ENCODE data around the gene PRKCH. TPM values are rescaled to one million over a fixed set of nuclear protein-coding genes. Genes with fewer than 3 reads are reported as not detected.

Gene PRKCH
- total RNA-seq, 1 experiment from 2014 or later = 2.7 TPM

DNA sequence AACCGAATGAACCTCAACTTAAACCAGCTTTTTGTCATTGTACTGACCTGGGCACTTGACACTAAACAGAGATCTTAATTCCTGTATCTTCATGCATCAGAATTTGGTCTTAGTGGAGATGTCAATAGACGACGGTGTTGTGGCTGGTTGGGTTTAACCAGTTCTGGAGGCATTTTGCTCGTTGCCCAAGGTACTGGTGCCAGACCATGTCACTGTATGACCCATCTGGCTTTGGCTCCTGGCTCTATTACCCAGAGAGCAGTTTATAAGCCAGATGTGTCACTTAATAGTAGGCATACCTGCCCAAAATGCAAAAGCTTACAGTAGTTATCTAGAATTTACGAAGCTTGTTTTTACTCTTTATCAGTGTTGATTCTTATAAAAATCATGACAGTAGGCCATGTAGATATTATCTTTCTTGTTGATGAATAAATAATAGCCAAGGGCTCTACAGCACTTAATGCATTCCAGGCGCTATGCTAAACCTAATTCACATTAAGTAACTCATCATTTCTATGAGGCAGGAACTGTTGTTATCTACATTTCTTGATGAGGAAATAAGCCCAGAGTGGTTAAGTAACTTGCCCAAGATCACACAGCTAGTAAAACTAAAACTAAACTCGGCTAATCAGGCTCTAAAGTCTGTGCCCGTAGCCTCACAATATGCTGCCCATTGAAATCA lies 194.2 kb downstream of the PRKCH start:
- no peak overlapping the region for H3K4me3 ChIP-seq (ENCODE audit: low read depth in 2 of 2, low read length in 2 of 2)
- H3K36me3 ChIP-seq (ENCODE audit: control insufficient read depth, insufficient read depth, low read length) = no peaks in the 10 kb centered on the region
- no peaks in the 10 kb centered on the region for H3K9me3 ChIP-seq (ENCODE audit: control insufficient read depth, insufficient read depth, low read depth, low read length)
- TF ChIP-seq POLR2AphosphoS5 (IDR thresholded peaks at IDR 0.05; ENCODE audit: low read depth, low read length) (no peak), SIN3A (IDR thresholded peaks at IDR 0.05; ENCODE audit: borderline replicate concordance, insufficient read depth, low read depth, low read length) (no peak), TCF7L2 (IDR thresholded peaks at IDR 0.05; ENCODE audit: low read depth, low read length) (no peak)
- TF ChIP-seq, protein P1, sequence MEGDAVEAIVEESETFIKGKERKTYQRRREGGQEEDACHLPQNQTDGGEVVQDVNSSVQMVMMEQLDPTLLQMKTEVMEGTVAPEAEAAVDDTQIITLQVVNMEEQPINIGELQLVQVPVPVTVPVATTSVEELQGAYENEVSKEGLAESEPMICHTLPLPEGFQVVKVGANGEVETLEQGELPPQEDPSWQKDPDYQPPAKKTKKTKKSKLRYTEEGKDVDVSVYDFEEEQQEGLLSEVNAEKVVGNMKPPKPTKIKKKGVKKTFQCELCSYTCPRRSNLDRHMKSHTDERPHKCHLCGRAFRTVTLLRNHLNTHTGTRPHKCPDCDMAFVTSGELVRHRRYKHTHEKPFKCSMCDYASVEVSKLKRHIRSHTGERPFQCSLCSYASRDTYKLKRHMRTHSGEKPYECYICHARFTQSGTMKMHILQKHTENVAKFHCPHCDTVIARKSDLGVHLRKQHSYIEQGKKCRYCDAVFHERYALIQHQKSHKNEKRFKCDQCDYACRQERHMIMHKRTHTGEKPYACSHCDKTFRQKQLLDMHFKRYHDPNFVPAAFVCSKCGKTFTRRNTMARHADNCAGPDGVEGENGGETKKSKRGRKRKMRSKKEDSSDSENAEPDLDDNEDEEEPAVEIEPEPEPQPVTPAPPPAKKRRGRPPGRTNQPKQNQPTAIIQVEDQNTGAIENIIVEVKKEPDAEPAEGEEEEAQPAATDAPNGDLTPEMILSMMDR (IDR thresholded peaks at IDR 0.05) = no peak
- TF ChIP-seq, protein P2, sequence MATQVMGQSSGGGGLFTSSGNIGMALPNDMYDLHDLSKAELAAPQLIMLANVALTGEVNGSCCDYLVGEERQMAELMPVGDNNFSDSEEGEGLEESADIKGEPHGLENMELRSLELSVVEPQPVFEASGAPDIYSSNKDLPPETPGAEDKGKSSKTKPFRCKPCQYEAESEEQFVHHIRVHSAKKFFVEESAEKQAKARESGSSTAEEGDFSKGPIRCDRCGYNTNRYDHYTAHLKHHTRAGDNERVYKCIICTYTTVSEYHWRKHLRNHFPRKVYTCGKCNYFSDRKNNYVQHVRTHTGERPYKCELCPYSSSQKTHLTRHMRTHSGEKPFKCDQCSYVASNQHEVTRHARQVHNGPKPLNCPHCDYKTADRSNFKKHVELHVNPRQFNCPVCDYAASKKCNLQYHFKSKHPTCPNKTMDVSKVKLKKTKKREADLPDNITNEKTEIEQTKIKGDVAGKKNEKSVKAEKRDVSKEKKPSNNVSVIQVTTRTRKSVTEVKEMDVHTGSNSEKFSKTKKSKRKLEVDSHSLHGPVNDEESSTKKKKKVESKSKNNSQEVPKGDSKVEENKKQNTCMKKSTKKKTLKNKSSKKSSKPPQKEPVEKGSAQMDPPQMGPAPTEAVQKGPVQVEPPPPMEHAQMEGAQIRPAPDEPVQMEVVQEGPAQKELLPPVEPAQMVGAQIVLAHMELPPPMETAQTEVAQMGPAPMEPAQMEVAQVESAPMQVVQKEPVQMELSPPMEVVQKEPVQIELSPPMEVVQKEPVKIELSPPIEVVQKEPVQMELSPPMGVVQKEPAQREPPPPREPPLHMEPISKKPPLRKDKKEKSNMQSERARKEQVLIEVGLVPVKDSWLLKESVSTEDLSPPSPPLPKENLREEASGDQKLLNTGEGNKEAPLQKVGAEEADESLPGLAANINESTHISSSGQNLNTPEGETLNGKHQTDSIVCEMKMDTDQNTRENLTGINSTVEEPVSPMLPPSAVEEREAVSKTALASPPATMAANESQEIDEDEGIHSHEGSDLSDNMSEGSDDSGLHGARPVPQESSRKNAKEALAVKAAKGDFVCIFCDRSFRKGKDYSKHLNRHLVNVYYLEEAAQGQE (IDR thresholded peaks at IDR 0.05; ENCODE audit: insufficient read depth in 1 of 2, low read depth in 2 of 2, low read length in 1 of 2) = no peak
- no TSS peak for BruUV-seq (replicated peaks)
- no peak for ATAC-seq
- in situ Hi-C loops (cut with HindIII; ENCODE audit: low pct_unique_long_range_greater_than_20kb, low sequenced_read_pairs) (no loop called here), intact Hi-C loops (cut with micrococcal nuclease; ENCODE audit: unreplicated experiment) (no loop called here)
- POLR2A ChIA-PET = no interaction called here
- DNase-seq (ENCODE audit: low read depth, low spot score) = no peak
- no peaks in the 10 kb centered on the region for H3K27me3 ChIP-seq (ENCODE audit: control insufficient read depth, insufficient read depth, low read length)
- CTCF ChIA-PET = no interaction called here
- H3K4me1 ChIP-seq (ENCODE audit: control insufficient read depth, insufficient read depth, low read length) = no peaks in the 10 kb centered on the region
- no peak overlapping the region for H3K27ac ChIP-seq (ENCODE audit: low read length)

DNA sequence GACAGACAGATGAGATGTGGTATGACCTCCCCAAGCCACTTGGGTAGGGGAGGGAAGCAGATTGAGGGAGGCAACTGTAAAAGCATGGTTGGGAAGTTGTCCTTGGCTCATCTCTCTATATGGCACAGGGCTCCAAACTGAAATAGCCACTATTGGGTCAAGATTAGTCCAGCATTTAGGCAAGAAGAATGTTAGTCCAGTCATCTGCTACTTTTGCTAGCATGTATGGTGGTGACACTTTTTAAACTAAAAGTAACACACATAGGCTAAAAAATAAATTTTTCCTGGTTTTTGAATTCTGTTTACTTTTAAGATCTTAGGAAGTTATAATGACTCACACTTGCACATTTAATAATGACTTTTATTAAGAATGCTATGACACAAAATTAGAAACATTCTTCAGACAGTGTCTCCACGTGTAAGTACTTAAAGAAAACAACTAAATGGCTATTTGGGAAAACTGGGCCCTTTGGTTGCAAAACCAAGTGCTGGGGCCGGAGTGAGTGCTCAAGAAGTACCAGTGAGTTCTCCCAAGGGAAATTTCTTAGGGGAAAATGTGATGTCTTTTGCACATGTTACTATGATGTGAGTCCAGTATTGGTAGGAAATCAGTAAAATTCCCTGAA lies 194.9 kb downstream of the PRKCH start:
- no peak for ATAC-seq
- TF ChIP-seq POLR2AphosphoS5 (IDR thresholded peaks at IDR 0.05; ENCODE audit: low read depth, low read length) (no peak), SIN3A (IDR thresholded peaks at IDR 0.05; ENCODE audit: borderline replicate concordance, insufficient read depth, low read depth, low read length) (no peak), TCF7L2 (IDR thresholded peaks at IDR 0.05; ENCODE audit: low read depth, low read length) (no peak)
- TF ChIP-seq, protein P1 (IDR thresholded peaks at IDR 0.05) = no peak
- TF ChIP-seq, protein P2 (IDR thresholded peaks at IDR 0.05; ENCODE audit: insufficient read depth in 1 of 2, low read depth in 2 of 2, low read length in 1 of 2) = no peak
- Histone ChIP-seq H3K4me1 (ENCODE audit: control insufficient read depth, insufficient read depth, low read length) (no peaks in the 10 kb centered on the region), H3K9me3 (ENCODE audit: control insufficient read depth, insufficient read depth, low read depth, low read length) (no peaks in the 10 kb centered on the region), H3K4me3 (ENCODE audit: low read depth in 2 of 2, low read length in 2 of 2) (no peak overlapping the region), H3K27me3 (ENCODE audit: control insufficient read depth, insufficient read depth, low read length) (no peaks in the 10 kb centered on the region), H3K27ac (ENCODE audit: low read length) (no peak overlapping the region), H3K36me3 (ENCODE audit: control insufficient read depth, insufficient read depth, low read length) (no peaks in the 10 kb centered on the region)
- intact Hi-C loops (cut with micrococcal nuclease; ENCODE audit: unreplicated experiment) (no loop called here), in situ Hi-C loops (cut with HindIII; ENCODE audit: low pct_unique_long_range_greater_than_20kb, low sequenced_read_pairs) (no loop called here)
- ChIA-PET POLR2A (no interaction called here), CTCF (no interaction called here)
- no TSS peak for BruUV-seq (replicated peaks)
- DNase-seq (ENCODE audit: low read depth, low spot score) = no peak

All from Panc1 (cell line).